Activated CD8-positive, alpha-beta memory T cell treated with anti-CD3 and anti-CD28 coated beads, Interleukin-2, amount 50 U/mL, for 4 hours (primary cell): Measurements from ENCODE around the gene TAS2R46.
"Not testable (repeated sequence)": the region's sequence is repeated elsewhere in the genome, so short reads cannot be mapped to it uniquely, and the experiment has no call there.

ENCODE experiments used
- DNase-seq: peaks from one replicate; pipeline ENCODE4 v3.0.0-alpha.2; 2020

TAS2R46 gene

GRCh38 chr12:11062194-11062593 lies at the start of gene TAS2R46:
Gene TAS2R46 (minus strand): TSS chr12:11062294. CDS start chr12:11062294, 0 bp downstream.
- DNase-seq: not testable (repeated sequence)

- DNase-seq: not testable (repeated sequence)
These were observed 49.1 kb upstream of the TAS2R46 start for GRCh38 chr12:11111213-11111612.

- DNase-seq: no peak
These were observed 46.8 kb upstream of the TAS2R46 start for GRCh38 chr12:11108862-11109261.

DNA sequence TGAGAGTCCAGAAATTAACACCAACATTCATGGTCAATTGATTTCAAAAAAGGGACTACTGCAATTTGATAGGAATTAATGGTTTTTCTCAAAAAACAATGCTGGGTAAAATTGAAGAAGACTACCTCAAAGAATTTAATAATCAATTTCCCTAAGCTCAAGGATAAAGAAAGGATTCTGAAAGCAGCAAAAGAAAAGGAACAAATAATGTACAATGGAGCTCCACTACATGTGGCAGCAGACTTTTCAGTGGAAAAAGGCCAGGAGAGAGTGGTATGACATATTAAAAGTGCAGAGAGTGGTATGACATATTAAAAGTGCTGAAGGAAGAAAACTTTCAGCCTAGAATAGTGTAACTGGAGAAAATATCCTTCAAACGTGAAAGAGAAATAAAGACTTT lies 45.6 kb upstream of the TAS2R46 start:
- no peak for DNase-seq

DNA sequence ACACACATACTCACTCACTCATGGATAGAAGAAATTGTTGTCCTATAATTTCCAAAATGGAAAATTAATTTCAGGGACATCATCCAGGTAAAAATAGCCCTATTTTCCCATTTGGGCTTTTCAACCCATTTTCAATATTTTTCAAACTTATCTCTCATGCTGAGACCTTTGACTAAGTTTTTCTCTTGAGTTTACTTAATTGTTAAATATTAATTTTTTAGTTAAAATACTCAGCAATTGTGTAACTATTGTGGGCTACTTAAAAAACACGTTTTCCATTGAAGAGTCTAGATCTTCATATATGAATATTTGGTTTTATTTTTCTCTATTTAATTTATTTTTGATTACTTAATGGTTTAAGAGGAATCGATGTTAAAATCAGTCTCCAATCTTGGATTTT lies 44.2 kb upstream of the TAS2R46 start:
- DNase-seq: no peak

GRCh38 chr12:11105546-11105945 lies 43.5 kb upstream of the TAS2R46 start:
- no peak for DNase-seq

DNA sequence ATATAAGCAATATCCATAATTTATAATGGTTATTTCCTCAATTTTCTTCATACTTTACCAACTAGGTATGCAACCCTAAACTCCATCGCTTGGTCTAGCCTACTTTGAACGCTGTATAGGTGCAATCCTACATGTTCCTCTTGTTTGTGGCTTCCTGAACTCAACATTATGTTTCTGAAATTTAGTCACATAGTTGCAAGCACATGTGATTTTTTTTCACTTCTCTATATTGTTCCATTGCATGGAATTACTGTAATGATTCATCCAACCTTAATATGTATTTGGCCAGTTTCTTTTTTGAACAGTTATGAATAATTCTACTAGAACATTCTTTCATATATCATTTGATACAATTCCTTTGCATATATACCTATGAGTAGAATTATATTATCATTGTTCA lies 32.8 kb upstream of the TAS2R46 start:
- not testable (repeated sequence) for DNase-seq

- no peak for DNase-seq
These were observed 30.0 kb upstream of the TAS2R46 start, which contains the start of gene TAS2R43 for GRCh38 chr12:11092128-11092527. Gene TAS2R43 (minus strand): TSS chr12:11092313. CDS start chr12:11092229, 84 bp downstream.

GRCh38 chr12:11089246-11089645 lies 27.2 kb upstream of the TAS2R46 start:
- DNase-seq: no peak

- no peak for DNase-seq
These were observed 23.3 kb upstream of the TAS2R46 start for GRCh38 chr12:11085419-11085818.

DNA sequence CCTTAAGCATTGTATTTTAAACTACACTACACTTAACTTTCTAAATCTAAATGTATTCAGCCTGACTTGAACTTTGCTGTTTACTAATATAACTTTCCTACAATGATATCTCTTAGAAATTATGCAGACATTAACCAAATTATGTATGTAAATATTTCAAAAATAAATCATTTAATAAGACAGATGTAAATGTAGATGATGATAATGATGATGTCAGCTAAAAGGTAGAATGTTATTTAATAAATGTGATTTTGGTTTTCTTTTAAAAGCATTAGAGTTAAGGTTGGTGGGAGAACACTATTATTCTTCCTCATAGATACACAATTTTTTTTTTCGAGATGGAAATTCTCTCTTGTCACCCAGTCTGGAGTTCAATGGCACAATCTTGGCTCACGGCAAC lies 19.9 kb upstream of the TAS2R46 start:
- DNase-seq: no peak

DNA sequence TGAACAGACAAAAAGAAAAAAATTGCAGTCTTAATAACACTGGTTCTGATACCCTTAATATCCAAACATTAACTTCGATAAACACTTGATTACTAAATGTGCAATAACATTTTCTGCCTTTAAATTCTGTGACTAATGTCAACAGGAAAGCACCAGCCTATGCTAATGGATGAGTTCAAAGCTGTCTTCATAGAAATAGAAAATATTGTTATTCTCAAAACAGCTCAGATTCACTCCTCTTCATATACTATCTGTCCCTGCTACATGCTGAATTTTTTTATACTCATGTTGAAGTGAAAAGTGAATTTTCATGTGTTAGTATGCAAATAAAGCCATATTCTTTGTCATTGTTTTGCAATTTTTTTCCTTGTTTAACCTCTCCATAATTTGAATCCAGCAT lies 16.2 kb upstream of the TAS2R46 start:
- DNase-seq: no peak

DNA sequence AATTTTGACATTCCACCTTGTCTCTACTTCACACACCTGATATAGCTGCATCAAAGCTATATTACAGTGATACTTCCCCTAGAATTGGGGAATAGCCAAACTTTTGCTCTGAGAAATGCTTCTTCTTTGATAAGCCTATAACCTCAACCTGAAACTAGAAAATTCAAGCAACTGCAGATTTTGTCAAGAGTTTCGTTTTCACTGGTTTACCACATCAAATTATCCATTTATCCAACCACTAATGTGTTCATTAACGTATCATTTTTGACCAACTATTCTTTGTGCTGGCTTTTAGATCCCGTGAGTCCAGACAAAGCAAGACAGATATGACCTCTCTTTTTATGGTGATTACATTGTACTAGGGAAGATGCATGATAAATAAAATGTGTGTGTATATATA lies 13.5 kb upstream of the TAS2R46 start:
- no peak for DNase-seq

- DNase-seq: no peak
These were observed 9.3 kb upstream of the TAS2R46 start for GRCh38 chr12:11071414-11071813.

- DNase-seq: no peak
These were observed 8.9 kb upstream of the TAS2R46 start for GRCh38 chr12:11070999-11071398.

- no peak for DNase-seq
These were observed 7.8 kb upstream of the TAS2R46 start for GRCh38 chr12:11069854-11070365.

DNA sequence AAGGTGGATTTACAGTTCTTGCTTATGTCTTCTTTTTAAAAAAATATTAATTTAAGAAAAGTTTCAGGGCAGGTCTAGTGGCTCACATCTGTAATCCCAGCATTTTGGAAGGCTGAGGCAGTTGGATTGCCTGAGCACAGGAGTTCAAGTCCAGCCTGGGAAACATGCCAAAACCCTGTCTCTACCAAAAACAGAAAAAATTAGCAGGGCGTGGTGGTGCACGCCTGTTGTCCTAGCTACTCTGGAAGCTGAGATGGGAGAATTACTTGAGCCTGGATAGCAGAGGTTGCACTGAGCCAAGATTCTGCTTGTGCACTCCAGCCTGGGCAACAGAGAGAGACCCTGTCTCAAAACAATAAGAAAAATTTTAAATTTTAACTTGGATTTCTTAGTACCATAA lies 5.4 kb upstream of the TAS2R46 start:
- no peak for DNase-seq

DNA sequence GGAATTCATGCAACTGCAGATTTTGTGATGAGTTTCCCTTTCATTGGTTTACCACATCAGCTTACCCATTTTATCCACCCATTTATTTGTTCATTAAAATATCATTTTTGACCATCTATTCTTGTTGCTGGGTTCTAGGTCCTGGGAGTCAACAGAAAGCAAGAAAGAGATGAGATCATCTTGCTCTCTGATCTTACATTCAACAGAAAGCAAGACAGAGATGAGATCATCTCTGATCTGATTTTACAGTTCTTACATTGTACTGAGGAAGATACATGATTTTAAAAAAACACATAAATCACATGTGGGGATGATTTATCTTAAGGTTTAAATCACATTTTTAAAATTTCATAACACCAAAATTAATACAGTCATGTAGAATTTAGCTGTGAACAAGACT lies 2.3 kb downstream of the TAS2R46 start:
- no peak for DNase-seq

DNA sequence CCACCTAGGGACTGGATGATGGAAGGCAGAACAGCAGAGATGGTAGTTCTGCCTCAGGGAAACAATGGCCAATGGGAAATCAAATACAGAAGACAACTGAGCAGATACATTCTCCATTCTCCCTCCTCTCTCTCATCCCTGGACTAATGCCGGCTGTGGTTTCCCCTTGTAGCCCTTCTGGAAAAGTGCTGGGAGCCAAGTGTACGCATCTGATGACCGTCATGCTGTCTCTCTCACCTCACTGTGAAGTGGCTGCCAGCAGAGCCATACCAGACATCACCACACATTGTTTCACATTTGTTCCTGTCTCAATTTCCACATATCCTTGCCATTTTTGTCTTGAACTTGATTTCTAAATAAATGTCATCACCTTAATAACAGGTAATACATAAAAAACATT lies 3.1 kb downstream of the TAS2R46 start:
- DNase-seq: no peak

GRCh38 chr12:11055306-11055705 lies 6.8 kb downstream of the TAS2R46 start:
- DNase-seq: no peak

GRCh38 chr12:11049806-11050531 lies 12.1 kb downstream of the TAS2R46 start:
- DNase-seq: not testable (repeated sequence)

- not testable (repeated sequence) for DNase-seq
These were observed 20.7 kb downstream of the TAS2R46 start for GRCh38 chr12:11041366-11041765.

DNA sequence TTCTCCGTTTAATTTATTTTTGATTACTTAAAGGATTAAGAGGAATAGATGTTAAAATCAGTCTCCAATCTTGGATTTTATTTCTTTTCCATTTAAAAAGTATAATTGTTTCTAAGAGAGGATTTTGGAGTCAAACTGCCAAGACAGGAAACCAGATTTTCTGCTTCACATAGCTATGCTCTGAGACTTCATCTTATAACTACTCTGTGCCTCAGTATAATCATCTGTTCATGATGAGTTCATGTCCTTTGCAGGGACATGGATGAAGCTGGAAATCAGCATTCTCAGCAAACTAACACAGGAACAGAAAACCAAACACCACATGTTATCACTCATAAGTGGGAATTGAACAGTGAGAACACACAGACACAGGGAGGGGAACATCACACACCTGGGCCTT lies 21.9 kb downstream of the TAS2R46 start:
- no peak for DNase-seq

DNA sequence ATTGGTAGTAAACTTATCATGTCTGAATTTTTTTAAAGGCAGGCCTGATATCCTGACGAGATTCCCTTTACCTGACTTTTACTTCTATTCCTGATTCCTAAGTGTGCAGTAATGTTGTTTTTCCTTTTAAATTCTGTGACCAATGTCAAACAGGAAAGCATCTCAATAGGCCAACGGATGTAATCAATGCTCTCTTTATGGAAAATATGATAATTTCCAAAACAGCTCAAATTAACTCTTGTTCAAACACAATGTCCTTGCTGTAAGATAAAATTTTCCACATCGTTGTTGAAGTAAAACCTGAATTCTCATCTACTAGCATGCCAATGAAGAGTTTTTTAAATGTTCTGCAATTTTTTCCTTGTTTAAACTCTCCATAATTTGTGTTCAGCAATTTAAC lies 22.9 kb downstream of the TAS2R46 start:
- DNase-seq: no peak

DNA sequence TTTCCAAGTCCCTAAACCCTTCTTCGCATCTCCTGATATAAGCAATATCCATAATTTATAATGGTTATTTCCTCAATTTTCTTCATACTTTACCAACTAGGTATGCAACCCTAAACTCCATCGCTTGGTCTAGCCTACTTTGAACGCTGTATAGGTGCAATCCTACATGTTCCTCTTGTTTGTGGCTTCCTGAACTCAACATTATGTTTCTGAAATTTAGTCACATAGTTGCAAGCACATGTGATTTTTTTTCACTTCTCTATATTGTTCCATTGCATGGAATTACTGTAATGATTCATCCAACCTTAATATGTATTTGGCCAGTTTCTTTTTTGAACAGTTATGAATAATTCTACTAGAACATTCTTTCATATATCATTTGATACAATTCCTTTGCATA lies 28.1 kb downstream of the TAS2R46 start:
- not testable (repeated sequence) for DNase-seq
